Fibroblast of mammary gland (primary cell): ENCODE data around the gene PIK3CA.

ENCODE experiments used
- DNase-seq: peaks from one replicate; pipeline ENCODE4 v3.0.0-alpha.2; 2010; ENCODE audit warnings: low read depth
- H3K4me3 ChIP-seq: 2 replicates; pipeline ENCODE4 v1.5.1; 2011; ENCODE audit warnings: low read depth, mild to moderate bottlenecking, low read length, moderate library complexity; ENCODE audit not compliant: control insufficient read depth
- TF ChIP-seq, protein P1 (sequence below): conservative IDR thresholded peaks from 2 replicates; pipeline ENCODE4 v1.5.1; 2011; ENCODE audit warnings: low read depth, low read length, inconsistent platforms; ENCODE audit not compliant: control insufficient read depth, insufficient read depth

The PIK3CA gene

DNA sequence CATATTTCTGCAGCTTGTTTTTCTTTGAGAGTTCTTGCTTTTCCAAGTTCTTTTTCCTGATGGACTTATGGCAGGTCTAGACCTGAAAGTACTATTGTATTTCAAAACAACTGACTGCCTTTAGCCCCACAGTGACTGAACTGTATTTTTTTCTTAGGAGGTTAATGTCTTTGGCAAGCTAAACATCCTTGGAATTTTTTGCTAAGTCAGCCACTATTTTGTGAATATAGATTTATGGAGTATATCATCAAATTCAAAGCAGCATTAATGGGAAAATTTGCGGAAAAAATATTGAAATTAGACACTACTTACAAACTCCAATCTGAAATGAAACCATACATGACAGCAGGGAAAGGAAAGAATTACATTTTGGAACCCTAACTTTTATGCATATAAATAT lies 8.6 kb downstream of the PIK3CA start:
- DNase-seq = no peak
- H3K4me3 ChIP-seq = no peak overlapping the region
- TF ChIP-seq, protein P1, sequence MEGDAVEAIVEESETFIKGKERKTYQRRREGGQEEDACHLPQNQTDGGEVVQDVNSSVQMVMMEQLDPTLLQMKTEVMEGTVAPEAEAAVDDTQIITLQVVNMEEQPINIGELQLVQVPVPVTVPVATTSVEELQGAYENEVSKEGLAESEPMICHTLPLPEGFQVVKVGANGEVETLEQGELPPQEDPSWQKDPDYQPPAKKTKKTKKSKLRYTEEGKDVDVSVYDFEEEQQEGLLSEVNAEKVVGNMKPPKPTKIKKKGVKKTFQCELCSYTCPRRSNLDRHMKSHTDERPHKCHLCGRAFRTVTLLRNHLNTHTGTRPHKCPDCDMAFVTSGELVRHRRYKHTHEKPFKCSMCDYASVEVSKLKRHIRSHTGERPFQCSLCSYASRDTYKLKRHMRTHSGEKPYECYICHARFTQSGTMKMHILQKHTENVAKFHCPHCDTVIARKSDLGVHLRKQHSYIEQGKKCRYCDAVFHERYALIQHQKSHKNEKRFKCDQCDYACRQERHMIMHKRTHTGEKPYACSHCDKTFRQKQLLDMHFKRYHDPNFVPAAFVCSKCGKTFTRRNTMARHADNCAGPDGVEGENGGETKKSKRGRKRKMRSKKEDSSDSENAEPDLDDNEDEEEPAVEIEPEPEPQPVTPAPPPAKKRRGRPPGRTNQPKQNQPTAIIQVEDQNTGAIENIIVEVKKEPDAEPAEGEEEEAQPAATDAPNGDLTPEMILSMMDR = no peak

DNA sequence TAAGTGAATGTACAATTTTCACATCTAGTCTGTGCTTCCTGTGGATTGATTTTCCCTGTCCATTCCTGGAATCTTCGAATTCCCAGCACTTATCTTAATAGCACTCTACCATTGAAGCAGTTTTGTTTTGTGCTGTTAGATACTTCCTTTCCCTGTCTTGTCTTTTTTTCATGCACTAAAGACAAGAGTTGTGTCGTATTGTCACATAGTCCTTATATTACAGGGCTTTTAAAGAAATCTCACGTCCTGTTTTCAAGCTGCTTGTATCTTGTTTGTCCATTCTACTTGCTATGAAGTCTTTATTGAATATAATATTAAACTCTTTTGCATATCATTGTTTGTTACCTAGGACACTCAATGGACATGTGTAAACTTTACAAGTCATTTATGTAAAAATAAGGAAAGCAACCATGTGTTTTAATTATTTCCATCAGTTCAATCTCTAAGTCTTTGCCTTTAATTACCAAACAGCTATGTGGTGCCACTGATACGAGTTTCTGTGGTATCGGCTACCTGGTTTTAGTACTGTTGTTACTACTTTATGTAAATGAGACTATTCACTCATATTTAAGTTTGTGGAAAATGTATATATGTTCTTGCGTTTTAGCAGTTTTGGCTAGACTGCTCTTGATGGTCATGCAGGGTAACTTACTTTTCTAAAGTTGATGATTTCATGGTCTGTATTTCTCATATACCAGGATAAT lies 10.3 kb downstream of the PIK3CA start:
- no peak overlapping the region for H3K4me3 ChIP-seq
- DNase-seq = no peak
- TF ChIP-seq, protein P1 = no peak

DNA sequence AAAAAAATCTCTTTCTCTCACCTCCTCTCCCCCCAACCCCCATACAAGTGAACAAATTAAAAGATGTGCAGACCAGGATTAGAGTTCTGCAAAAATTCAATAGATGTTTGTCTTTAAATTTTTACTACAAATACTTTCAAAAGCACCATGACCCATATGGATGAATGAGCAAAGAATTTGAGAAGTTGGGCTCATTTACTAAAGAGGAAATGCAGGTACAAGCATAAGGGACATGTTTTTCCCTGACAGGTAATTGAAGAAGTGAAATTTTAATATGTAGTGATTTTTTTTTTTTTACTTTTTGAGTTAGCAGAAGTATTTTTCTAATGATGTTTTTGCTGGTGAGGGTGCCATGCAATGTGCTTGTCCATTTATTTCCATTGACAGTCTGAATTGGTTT lies 15.3 kb downstream of the PIK3CA start:
- TF ChIP-seq, protein P1 = no peak
- no peak overlapping the region for H3K4me3 ChIP-seq
- no peak for DNase-seq

DNA sequence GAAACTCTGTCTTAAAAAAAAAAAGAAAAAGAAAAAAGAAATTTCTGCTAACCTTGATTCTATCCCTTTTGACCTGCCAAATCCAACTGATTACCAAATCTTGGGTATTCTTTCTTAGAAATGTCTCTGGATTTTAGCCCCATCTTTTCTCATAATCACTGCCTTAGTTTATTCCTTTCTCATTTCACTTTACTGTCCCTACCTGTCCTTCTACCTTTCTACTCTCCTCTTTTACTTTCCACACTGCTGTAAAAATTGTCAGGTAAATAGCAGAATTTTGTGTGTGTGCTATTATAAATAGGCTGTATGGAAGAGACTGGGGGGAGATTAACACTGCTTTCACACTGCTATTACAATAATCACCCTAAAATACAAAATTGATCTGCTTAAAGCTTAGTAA lies 16.7 kb downstream of the PIK3CA start:
- no peak overlapping the region for H3K4me3 ChIP-seq
- no peak for DNase-seq
- TF ChIP-seq, protein P1 = no peak

DNA sequence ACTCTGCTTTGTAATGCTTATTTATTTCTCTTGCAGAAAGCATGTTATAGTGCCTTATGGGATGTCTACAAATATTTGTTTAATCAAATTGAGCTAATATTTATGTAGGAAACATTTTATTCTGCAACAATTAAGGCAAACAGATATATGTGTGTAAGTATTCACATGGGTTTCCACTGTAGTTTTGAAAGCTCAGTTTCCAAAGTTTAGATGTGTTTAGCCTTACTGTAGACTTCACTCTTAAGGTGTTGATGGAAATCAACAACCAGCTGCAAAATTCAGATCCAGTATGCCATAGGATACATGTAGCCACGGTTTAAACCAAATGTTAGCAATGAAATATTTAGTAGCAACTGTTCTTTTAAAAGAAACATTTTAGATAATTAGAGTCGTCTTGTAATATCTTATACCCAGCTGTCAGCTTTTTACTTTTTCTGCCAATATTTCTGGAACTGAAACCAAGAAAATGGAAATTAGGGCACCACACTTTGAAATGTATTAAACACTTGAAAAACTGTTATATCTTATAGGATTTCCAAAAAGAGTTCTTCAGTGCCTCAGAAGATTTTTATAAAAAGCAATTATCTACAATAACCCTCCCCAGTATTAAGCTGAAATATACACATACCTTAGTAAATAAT lies 18.5 kb downstream of the PIK3CA start:
- no peak for DNase-seq
- TF ChIP-seq, protein P1 = no peak
- no peak overlapping the region for H3K4me3 ChIP-seq

DNA sequence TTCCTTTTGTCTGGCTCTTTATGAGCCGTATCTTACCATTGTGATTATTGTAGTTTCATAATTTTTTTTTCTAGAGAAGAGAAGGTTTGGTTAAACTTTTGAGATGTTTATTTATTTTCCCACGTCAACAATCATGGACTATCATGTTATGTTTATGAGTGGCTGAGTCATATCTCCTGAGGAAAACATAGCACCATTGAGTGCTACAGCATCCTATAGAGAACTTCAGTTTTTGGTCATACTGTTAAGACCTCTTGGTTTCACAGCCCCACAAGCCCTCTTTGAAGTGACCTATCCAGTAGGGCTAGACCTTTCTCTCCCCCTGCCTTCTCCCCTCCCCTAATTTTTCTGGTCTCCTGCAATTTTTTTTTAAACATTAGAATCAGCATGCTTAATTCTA lies 20.8 kb downstream of the PIK3CA start:
- no peak overlapping the region for H3K4me3 ChIP-seq
- DNase-seq = no peak
- TF ChIP-seq, protein P1 = no peak
